Activated B cell treated with CpG ODN at 0.5 μM for 24 hours (primary cell): ENCODE data around the gene MPDU1. TPM values are rescaled to one million over a fixed set of nuclear protein-coding genes. Genes with fewer than 3 reads are reported as not detected.

ENCODE experiments used
- ATAC-seq: fragments of 200-7000 bp; cut with Tn5 transposase; one replicate; pipeline ENCODE4 v1.10.0; 2021; ENCODE audit warnings: low read depth, mild to moderate bottlenecking, moderate library complexity
- CTCF ChIA-PET: fragments of 350-600 bp; sonication (Branson Sonifier 250); formaldehyde crosslinking; loops from one replicate; lab custom pipeline; 2021; ENCODE audit warnings: antibody characterized with exemption; lab: Charles Lee
- POLR2A ChIA-PET: fragments of 350-600 bp; sonication (Branson Sonifier 250); formaldehyde crosslinking; loops from one replicate; lab custom pipeline; 2021; ENCODE audit warnings: antibody characterized with exemption; lab: Charles Lee
- DNase-seq: peaks from one replicate; pipeline ENCODE4 v3.0.0; 2022
- H3K27ac Mint-ChIP-seq: one replicate; pipeline ENCODE4 v1.8.0; 2020; ENCODE audit warnings: mixed read lengths
- H3K27me3 Mint-ChIP-seq: one replicate; pipeline ENCODE4 v1.8.0; 2021; ENCODE audit warnings: mixed read lengths
- H3K36me3 Mint-ChIP-seq: one replicate; pipeline ENCODE4 v1.8.0; 2021; ENCODE audit warnings: low read depth, mixed read lengths
- H3K4me1 Mint-ChIP-seq: one replicate; pipeline ENCODE4 v1.8.0; 2021; ENCODE audit warnings: mixed read lengths
- H3K4me3 Mint-ChIP-seq: one replicate; pipeline ENCODE4 v1.8.0; 2020; ENCODE audit warnings: mild to moderate bottlenecking, mixed read lengths
- H3K9me3 Mint-ChIP-seq: one replicate; pipeline ENCODE4 v1.8.0; 2020; ENCODE audit warnings: mixed read lengths
- intact Hi-C: fragments of 100-400 bp; cut with micrococcal nuclease; formaldehyde crosslinking; loops from one replicate; pipeline ENCODE4 v1.15.1; 2024
- total RNA-seq: library from RNA; stranded (reverse); gene quantifications from 2 replicates; pipeline ENCODE4 v1.2.3, GENCODE V29; 2022
- TF ChIP-seq, protein P1 (sequence below): fragments of 200-600 bp; IDR thresholded peaks from one replicate; pipeline ENCODE4 v1.8.0; 2022; ENCODE audit warnings: antibody characterized with exemption, mild to moderate bottlenecking

The MPDU1 gene
- total RNA-seq, 1 donor from 2014 or later: 58.9 TPM

- POLR2A ChIA-PET: interaction anchor here (0.6 to 2.9 kb wide), 10 partner anchors 10 to 239 kb away, joined by 5 to 26 read pairs (median 12); partner anchors contain the start of genes ACAP1, CD68, POLR2A and SENP3
- TF ChIP-seq, protein P1, sequence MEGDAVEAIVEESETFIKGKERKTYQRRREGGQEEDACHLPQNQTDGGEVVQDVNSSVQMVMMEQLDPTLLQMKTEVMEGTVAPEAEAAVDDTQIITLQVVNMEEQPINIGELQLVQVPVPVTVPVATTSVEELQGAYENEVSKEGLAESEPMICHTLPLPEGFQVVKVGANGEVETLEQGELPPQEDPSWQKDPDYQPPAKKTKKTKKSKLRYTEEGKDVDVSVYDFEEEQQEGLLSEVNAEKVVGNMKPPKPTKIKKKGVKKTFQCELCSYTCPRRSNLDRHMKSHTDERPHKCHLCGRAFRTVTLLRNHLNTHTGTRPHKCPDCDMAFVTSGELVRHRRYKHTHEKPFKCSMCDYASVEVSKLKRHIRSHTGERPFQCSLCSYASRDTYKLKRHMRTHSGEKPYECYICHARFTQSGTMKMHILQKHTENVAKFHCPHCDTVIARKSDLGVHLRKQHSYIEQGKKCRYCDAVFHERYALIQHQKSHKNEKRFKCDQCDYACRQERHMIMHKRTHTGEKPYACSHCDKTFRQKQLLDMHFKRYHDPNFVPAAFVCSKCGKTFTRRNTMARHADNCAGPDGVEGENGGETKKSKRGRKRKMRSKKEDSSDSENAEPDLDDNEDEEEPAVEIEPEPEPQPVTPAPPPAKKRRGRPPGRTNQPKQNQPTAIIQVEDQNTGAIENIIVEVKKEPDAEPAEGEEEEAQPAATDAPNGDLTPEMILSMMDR: no peak
- Mint-ChIP-seq H3K4me1 (peaks cover 69% of the 10 kb centered on the region), H3K36me3 (peaks cover 9% of the 10 kb centered on the region), H3K27ac (peak overlapping the region; percentile 81), H3K27me3 (no peaks in the 10 kb centered on the region), H3K4me3 (peak overlapping the region; percentile 20), H3K9me3 (no peaks in the 10 kb centered on the region)
- intact Hi-C loops: no loop called here
- CTCF ChIA-PET: interaction anchor here (1.2 to 2.3 kb wide), 4 partner anchors 9 to 122 kb away, joined by 3 to 15 read pairs (median 10); no protein-coding TSS in a partner anchor
- no peak for DNase-seq
- no peak for ATAC-seq
Observed at GRCh38 chr17:7551396-7551795, 32.3 kb upstream of the MPDU1 start.

DNA sequence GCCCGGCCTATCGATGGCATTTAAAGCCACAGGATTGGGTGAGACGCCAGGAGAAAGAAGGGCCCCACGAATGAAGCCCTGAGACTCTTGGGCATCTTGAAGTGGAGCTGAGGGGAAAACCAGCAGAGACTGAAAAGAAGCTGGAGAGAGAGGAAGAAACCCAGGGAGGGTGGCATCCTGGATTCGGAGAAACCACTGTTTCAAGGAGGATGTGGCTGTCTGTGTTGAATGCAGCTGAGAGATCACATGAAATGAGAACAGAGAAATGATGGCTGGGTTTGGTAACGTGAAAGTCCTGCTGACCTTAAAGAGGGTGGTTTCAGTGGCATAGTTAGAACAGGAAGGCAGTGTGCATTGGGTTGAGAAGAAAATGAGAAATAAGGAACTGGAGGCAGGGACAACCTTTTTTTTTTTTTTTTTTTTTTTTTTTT, 31.0 kb upstream of the MPDU1 start:
- ChIA-PET CTCF (interaction anchor here (1.2 to 2.3 kb wide), 6 partner anchors 8 to 521 kb away, joined by 3 to 15 read pairs (median 6); partner anchors contain the start of gene SOX15), POLR2A (interaction anchor here (0.5 to 2.9 kb wide), 23 partner anchors 8 to 913 kb away, joined by 3 to 26 read pairs (median 6); partner anchors contain the start of genes CD68, CTC1, MPDU1 and PHF23)
- ATAC-seq (peak; percentile 82), DNase-seq (no peak)
- H3K4me3 Mint-ChIP-seq: peak overlapping the region; percentile 53
- no peaks in the 10 kb centered on the region for H3K9me3 Mint-ChIP-seq
- intact Hi-C loops: loop anchor here (1.0 kb wide), 1 partner anchor 9 kb away; the partner anchor contains the start of gene SENP3
- peak overlapping the region; percentile 81 for H3K27ac Mint-ChIP-seq
- TF ChIP-seq, protein P1: no peak
- H3K4me1 Mint-ChIP-seq: peaks cover 71% of the 10 kb centered on the region
- peaks cover 9% of the 10 kb centered on the region for H3K36me3 Mint-ChIP-seq
- no peaks in the 10 kb centered on the region for H3K27me3 Mint-ChIP-seq

GRCh38 chr17:7553356-7553755, 30.3 kb upstream of the MPDU1 start:
- no peak for DNase-seq

GRCh38 chr17:7555320-7555948, 28.2 kb upstream of the MPDU1 start:
- no peaks in the 10 kb centered on the region for H3K27me3 Mint-ChIP-seq
- peak overlapping the region; percentile 79 for H3K27ac Mint-ChIP-seq
- no peak for DNase-seq
- intact Hi-C loops: no loop called here
- POLR2A ChIA-PET: interaction anchor here (0.6 to 0.8 kb wide), 3 partner anchors 9 to 151 kb away, joined by 3 to 9 read pairs (median 6); partner anchors contain the start of genes MPDU1 and TMEM256
- ATAC-seq: no peak
- H3K9me3 Mint-ChIP-seq: no peaks in the 10 kb centered on the region
- peaks cover 7% of the 10 kb centered on the region for H3K36me3 Mint-ChIP-seq
- H3K4me3 Mint-ChIP-seq: no peak overlapping the region
- H3K4me1 Mint-ChIP-seq: peaks cover 80% of the 10 kb centered on the region
- TF ChIP-seq, protein P1: no peak
- CTCF ChIA-PET: interaction anchor here (1.3 kb wide), 1 partner anchor 41 kb away, joined by 5 read pairs; no protein-coding TSS in a partner anchor

More at GRCh38 chr17:7553356-7553755, 30.3 kb upstream of the MPDU1 start:
- Mint-ChIP-seq H3K36me3 (peaks cover 11% of the 10 kb centered on the region), H3K4me3 (peak overlapping the region; percentile 24), H3K4me1 (peaks cover 74% of the 10 kb centered on the region), H3K27ac (peak overlapping the region; percentile 81), H3K9me3 (no peaks in the 10 kb centered on the region), H3K27me3 (no peaks in the 10 kb centered on the region)
- intact Hi-C loops: no loop called here
- ATAC-seq: no peak
- ChIA-PET POLR2A (interaction anchor here (0.6 to 2.9 kb wide), 7 partner anchors 8 to 98 kb away, joined by 3 to 26 read pairs (median 7); partner anchors contain the start of genes MPDU1 and SENP3), CTCF (interaction anchor here (2.1 to 2.3 kb wide), 2 partner anchors 30 to 39 kb away, joined by 7 to 15 read pairs; no protein-coding TSS in a partner anchor)
- TF ChIP-seq, protein P1: no peak
